ENCODE measurements around the gene AAMDC.
"Not testable (repeated sequence)": the region's sequence is repeated elsewhere in the genome, so short reads cannot be mapped to it uniquely, and the experiment has no call there.

Gene AAMDC

DNA sequence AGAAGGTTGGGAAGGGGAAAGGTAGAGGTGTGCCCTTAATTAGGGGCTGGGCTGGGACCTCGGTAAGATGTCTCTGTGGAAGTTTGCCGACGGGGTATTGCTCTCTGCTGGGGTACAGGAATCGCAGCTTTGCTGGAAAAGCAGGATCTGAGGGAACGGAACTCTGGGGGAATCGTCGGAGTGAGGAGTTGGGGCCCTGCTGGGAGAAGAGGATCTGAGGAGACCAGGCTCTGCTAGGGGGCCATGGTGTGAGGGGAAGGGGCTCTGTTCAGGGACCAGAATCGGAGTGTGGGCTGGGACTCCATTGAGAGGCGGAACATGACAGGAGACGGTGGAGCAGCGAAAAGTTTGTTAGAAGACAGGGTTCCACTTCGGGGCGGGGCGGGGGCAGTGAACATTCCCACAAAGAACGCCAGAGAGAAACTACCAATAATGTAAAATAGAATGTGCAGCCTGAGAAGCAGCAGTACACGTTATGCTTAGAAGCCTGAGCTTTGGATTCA lies 456 bp downstream of the AAMDC start:
- no peak for DNase-seq (ENCODE audit: low read depth in 2 of 2)

DNA sequence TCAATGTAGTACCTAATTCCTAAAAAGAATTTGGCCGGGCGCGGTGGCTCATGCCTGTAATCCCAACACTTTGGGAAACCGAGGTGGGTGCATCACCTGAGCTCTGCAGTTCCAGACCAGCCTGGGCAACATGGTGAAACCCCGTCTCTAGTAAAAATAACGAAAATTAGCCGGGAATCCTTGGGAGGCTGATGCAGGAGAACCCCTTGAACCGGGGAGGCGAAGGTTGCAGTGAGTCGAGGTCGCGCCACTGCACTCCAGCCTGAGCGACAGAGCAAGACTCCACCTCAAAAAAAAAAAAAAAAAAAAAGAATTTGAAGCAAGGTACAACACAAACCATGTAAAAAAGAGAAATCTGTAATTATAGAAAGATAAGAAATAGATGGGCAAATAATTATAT lies 1.2 kb downstream of the AAMDC start:
- DNase-seq (ENCODE audit: low read depth in 2 of 2), result not testable (repeated sequence)

DNA sequence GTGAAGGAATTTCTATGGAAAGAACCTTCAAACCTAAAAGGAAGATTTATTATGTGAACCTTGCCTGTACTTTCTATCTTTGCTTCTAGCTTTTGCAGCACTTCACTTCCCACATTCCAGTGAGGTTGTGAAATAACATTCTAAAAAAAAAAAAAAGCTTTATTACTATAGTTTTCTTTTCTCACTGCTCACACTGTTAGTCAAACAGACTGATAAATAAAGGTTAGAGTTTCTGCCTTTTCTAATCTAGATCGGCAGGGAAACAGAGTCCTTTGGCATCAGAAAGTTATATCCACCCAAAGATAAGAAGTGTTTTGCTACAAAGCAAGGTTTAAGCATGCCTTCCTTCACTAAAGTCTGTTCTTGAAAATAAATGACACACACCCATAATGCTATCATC lies 2.8 kb downstream of the AAMDC start:
- DNase-seq (ENCODE audit: low read depth in 2 of 2), result no peak

DNA sequence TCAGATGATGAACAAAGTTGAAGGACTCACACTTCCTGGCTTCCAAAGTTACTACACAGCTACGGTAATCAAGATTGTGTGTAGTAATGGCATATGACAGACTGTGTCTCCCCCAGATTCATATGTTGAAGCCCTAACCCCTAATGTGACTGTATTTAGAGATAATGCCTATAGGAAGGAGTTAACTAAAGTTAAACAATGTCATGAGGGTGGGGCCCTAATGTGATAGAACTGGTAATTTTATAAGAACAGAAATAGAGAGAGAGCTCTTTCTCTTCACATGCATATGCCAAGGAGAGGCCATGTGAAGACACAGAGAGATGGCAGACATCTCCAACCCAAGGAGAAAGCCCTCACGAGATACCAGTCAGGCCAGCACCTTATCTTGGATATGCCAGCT lies 8.0 kb downstream of the AAMDC start:
- DNase-seq (ENCODE audit: low read depth in 2 of 2), result no peak

DNA sequence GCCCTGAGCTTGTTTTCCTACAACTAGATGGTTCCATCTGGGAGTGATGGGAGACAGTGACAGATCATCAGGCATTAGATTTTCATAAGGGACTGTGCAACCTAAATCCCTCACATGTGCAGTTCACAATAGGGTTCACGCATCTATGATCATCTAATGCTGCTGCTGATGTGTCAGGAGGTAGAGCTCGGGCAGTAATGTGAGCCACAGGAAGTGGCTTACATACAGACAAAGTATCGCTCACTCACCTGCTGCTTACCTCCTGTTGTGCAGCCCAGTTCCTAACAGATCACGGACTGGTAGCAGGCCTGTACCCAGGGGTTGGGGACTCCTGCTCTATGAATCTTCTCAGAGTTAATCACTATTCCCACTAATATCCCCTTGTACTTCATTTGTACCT lies 12.4 kb downstream of the AAMDC start:
- DNase-seq (ENCODE audit: low read depth in 2 of 2), result no peak

DNA sequence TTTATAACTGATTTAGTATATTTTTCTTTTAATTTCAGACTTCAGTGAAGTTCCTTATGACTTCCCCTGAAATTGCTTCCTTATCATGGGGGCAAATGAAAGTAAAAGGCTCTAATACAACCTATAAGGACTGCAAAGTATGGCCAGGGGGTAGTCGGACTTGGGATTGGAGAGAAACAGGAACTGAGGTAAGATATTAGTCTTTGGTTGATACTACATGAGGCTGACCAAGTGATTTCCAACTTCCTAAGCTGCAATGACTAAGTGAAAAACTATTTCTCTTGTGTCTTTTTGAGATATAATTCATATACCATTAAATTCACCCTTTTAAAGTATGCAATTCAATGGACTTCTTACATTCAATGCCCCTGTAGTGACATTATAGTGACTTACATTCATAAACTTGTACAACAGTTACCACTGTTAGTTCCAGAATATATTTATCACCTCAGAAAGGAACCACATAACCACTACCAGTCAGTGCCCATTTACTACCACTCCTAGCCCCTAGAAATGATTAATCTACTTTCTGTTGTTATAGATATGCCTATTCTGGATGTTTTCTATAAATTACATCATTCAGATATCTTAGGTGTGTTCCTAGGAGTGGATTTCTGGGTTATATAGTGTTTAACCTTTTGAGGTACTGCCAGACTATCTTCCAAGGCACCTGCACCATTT lies 21.6 kb downstream of the AAMDC start:
- DNase-seq (ENCODE audit: low read depth in 2 of 2), result no peak

DNA sequence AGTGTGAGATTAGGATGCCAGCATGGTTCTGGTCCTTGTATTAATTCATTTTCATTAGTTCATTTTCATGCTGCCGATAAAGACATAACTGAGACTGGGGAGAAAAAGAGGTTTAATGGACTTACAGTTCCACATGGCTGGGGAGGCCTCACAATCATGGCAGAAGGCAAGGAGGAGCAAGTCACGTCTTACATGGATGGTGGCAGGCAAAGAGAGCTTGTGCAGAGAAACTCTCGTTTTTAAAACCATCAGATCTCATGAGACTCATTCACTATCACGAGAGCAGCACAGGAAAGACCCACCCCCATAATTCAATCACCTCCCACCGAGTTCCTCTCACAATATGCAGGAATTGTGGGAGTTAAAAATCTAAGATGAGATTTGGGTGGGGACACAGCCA lies 22.8 kb downstream of the AAMDC start:
- DNase-seq (ENCODE audit: low read depth in 2 of 2), result not testable (repeated sequence)

DNA sequence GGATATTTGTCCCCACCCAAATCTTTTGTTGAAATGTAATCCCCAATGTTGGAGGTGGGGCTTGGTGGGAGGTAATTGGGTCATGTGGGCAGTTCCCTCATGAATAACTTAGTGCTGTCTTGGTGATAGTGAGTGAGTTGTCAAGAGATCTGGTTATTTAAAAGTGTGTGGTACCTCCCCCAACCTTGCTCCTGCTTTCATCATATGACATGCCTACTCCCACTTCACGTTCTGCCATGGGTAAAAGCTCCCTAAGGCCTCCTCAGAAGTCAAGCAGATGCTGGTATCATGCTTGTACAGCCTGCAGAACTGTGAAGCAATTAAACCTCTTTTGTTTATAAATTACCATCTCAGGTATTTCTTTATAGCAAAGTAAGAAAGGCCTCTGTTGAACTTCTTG lies 30.6 kb downstream of the AAMDC start:
- DNase-seq (ENCODE audit: low read depth in 2 of 2), result no peak

DNA sequence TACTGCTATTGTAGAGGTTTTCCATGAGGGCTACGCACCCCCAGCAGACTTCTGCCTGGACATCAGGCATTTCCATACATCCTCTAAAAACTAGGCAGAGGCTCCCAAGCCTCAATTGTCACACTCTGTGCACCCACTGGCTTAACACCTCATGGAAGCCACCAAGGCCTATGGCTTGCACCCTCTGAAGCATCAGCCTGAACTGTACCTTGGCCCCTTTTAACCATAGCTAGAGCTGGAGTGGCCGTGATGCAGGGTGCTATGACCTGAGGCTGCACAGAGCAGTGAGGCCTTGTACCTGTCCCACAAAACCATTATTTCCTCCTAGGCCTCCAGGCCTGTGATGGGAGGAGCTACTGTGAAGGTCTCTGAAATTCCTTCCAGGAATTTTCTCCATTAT lies 33.9 kb downstream of the AAMDC start:
- DNase-seq (ENCODE audit: low read depth in 2 of 2), result no peak

DNA sequence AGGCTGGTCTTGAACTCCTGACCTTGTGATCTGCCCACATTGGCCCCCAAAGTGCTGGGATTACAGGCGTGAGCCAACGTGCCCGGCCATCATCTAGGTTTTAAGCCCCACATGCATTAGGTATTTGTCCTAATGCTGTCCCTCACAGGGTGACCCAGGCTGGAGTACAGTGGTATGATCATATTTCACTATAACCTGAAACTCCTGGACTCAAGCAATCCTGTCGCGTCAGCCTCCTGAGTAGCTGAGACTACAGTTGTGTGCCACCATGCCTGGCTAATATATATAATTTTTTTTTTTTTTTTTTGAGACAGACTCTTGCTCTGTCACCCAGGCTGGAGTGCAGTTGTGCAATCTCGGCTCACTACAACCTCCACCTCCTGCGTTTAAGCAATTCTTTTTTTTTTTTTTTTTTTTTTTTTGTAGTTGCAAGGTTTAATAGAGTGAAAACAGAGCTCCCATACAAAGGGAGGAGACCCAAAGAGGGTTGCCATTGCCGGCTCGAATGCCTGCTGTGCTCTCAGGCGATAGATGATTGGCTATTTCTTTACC lies 37.0 kb downstream of the AAMDC start:
- DNase-seq (ENCODE audit: low read depth in 2 of 2), result not testable (repeated sequence)

DNA sequence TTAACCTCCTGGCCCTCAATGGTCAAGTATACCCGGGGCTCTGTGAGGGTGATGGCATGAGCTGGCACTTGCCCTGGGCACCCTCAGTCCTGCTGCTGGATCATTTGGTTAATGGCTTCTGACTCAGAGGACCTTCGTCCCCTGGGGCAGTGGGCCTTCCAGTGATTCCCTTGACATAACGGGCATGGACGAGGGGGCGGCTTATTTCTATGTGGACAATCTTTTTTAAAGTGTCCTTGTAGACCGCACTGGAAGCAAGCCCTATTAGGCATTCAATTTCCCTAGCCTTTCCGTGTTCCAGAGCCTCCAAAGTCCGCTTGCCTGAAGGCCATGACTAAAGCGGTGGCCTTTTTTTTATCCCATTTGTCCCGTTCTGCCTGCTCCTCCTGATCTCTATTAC lies 40.5 kb downstream of the AAMDC start:
- not testable (repeated sequence) for DNase-seq (ENCODE audit: low read depth in 2 of 2)

DNA sequence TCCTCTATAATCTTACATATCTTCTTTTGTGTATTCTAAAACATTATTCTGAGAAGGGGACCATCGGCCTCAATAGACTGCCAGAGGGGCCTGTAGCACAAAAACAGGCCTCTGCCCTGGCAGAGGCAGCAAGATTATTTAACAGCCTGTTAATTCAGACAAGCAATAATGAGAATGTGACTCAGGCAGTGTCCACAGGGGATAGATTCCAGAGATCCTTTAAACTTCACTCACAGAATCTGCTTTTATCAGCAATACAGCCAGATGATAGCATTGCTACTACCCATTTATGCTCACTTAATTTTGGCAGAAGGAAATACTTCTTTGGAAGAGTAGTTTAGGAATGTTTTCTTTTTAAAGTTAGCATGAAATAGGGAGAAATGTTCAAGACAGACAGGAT lies 44.9 kb downstream of the AAMDC start:
- DNase-seq (ENCODE audit: low read depth in 2 of 2), result no peak

DNA sequence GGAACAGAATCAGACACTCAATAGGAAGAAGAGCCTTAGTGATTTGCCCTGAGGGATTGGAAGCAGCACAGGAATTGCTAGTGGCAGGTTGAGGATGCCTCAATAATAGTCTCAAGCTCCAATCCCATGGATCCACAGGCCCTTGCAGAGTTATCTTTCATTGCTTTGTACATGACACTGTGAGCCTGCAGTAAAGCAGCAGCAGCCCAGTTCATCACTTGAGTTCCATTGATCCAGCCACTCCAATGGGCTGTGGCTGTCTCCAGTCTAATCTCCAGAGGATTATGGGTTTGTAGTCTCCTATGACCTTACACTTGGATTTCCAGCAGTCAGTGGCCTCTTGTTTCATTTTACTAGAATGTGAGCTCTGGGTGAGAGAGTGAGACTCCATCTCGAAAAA lies 45.4 kb downstream of the AAMDC start:
- DNase-seq (ENCODE audit: low read depth in 2 of 2), result no peak

DNA sequence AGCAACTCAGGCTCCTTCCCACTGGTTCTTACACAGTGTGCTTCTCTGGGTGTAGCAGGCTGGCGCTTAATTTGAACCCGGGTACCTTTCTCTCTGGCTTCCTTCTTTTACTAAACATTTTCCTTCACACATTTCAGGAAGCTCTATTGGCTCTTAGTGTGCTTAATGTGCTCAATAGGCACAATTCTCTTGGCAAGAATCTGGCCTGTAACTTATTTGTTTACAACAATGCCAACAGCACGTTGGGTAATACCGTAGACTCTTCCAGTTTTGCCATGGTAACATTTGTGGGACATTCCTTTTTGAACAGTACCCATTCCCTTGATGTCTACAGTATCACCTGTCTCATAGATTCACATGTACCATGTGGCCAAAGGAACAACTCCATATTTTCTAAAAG lies 47.8 kb downstream of the AAMDC start:
- DNase-seq (ENCODE audit: low read depth in 2 of 2), result no peak

DNA sequence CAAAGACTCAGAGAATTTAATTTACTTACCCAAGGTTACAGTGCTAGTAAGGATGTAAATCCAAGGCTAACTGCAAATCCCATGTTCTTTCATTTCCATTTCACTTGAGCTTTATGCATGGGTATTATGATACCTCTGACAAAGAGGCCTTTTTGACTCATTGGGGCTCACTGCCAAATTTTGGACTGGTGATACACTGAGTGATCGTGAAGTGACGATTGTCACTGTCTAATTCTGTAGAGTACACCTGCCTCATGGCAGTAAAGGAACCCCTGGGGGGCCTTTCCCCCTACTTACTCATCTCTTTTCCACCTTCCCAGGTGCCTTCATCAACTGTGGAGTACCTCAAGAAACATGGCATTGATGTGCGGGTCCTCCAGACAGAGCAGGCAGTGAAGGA lies 50.9 kb downstream of the AAMDC start:
- DNase-seq (ENCODE audit: low read depth in 2 of 2), result no peak

DNA sequence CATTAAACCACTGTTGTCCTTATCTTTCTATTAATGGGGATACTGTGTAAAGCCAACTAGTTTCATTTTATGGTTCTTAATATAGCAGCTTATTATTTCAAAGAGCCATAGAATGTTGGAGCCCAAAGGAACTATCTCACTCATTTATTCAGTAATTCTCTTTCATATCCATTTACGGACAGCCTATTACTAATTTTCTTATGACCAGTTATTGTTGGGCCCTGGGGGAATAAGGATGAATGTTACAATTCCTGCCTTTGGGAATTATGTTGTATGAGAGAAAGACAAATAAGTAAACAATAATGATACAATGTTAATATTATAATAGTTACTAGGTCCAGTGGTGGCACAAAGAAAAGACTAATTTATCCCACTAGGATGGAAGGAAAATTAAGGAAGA lies 52.4 kb downstream of the AAMDC start:
- DNase-seq (ENCODE audit: low read depth in 2 of 2), result no peak

DNA sequence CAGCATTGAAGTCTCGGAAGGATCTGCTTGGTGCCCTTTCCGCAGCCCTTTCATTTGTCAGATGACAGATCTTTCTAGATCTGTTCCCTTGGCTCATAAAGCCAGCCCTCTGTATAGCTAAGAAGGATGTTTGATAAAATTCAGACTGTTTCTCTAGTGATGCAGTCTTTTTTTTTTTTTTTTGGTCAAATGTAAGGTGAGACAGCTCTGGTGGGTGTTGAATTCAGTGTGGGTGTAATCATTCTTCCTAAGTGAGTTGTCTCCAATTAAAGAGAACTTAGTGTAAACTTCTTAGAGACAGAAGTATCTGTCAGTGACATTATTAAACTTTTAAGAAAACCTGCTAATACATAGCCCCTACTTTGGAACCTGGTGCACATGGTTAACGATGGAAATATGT lies 53.3 kb downstream of the AAMDC start:
- DNase-seq (ENCODE audit: low read depth in 2 of 2), result no peak

DNA sequence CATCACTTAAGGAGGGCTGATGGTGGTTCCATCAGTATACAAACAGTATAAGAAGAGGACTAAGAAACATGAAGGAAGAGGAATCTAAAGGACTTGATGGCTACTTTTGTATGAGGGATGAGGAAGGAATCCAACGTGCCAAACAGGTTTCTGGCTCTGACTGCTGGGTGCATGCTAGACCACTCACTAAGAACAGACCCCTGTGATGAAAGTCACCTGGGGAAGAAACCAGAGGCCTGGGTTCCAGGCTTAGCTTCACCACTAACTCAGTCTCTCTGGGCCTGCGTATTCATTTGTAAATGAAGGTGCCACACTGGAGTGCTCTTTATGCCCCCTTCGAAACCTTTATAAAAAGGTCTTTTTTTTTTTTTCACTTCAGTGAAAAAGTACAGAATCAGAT lies 55.1 kb downstream of the AAMDC start:
- no peak for DNase-seq (ENCODE audit: low read depth in 2 of 2)

DNA sequence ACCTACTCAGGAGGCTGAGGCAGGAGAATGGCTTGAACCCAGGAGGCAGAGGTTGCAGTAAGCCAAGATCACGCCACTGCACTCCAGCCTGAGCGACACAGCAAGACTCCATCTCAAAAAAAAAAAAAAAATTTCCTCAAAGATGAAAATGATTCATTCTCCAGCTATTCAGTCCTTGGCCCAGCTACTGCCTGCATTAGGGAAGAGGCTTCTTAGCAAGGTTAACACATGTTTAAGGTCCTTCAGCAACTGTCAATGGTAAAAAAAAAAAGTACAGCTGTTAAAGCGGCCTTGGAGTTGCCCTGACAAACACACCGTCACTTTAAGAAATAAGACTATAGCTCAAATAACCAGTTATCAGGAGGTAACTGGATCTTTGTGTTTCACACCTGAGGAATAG lies 57.3 kb downstream of the AAMDC start:
- peak; percentile 71 to 74 for DNase-seq (ENCODE audit: low read depth in 2 of 2)

DNA sequence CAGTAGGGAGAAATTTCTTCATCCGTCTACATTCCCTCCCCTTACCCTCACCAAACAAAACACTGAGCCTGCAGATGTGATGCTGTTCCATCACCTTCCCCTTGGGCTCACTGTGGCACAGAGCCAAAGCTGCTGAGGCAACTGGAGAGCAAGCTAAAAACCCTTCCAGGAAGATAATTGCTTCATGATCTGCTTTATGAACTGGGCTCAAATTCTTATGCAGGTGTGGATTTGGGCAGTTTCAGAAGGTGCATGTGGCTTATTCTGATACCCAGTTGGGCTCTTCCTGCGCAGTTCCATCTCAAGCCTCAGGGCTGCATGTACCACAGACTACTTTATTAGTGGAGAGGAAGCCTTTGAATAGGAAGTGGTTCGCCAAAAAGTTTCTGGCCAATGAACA lies 58.3 kb downstream of the AAMDC start:
- DNase-seq (ENCODE audit: low read depth in 2 of 2), result peak in 1 of 2 experiments; percentile 44

DNA sequence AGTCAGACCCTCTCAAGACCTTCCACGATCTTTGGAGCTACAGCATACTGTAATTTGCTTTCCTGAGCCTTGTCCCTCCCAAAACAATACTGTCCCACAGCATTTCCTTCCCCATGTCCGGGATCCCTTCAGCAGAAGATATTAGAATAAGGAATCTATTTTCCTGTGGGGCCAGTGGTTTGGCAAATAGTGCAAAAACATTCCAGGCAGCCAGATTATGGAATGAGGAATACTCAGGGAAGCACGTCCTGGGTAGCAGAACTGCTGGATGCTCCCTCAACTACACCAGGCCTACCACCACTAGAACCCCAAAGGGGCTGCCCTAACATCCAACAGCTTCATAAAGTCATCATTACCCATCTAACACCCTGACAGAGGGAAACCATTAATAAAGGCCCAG lies 61.5 kb downstream of the AAMDC start:
- no peak for DNase-seq (ENCODE audit: low read depth in 2 of 2)

DNA sequence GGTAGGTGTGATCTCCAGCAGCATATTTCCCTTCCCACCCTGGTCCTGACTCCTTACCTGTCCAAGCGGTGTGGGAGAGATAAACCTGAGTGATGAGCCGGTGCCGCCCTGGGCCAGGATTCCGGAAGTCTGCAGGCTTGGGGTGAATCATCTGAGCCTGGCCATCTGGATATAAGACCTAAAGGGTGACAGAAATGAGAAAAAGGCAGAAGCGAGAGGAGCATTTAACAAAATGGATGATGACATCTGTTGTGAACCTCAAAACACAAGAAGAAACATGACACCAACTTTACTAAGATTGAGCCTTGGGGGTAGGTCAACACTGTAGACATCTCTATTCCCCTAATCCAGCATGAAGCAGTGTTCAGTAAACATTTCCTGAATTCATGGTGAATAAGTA lies 62.8 kb downstream of the AAMDC start:
- no peak for DNase-seq (ENCODE audit: low read depth in 2 of 2)

DNA sequence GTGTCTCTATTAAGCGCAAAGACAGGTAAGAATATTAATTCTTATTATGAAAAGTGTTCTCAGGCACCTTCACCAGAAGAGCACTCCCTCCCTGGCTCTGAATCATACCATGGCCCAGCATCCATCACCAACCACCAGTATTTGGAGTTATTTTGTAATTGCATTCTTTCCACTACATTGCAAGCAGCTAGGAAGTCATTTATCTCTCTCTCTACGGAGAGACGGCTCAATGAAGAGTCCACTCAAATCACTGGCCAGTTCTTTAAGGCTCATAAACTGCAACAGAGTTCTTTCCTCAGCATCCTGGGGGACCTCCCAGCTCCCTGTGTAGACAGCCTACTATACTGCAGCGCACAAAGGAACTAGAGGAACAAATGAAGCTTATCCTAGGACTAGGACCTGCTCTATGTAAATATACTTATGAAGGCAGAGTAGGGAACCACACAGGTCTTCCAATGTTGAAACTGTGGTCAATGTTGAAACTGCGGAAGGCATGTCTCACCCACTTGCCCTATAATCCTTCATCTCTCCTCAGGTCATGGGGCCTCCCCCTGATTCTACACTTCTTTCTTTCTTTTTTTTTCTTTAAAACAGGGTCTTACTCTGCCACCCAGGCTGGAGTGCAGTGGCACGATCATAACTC lies 63.4 kb downstream of the AAMDC start:
- DNase-seq (ENCODE audit: low read depth in 2 of 2), result peak in 1 of 2 experiments; percentile 30

Measured in fibroblast of skin of left quadriceps (primary cell).